Inflammatory macrophage treated with lipopolysaccharide for 1 hour (primary cell): Measurements from ENCODE around the gene COQ10A.
A peak's percentile ranks its signal among the peaks of the same experiment; 100 is the strongest.
"Not testable (repeated sequence)": the region's sequence is repeated elsewhere in the genome, so short reads cannot be mapped to it uniquely, and the experiment has no call there.

Experiments
- DNase-seq, 2 donors: peaks; one replicate each; pipeline ENCODE4 v3.0.0-alpha.2; 2020 to 2022

COQ10A gene

GRCh38 chr12:56282579-56282978, 15.8 kb downstream of the COQ10A start:
- no peak for DNase-seq

- DNase-seq, result not testable (repeated sequence)
These were observed 17.5 kb downstream of the COQ10A start for GRCh38 chr12:56284263-56284662.

DNA sequence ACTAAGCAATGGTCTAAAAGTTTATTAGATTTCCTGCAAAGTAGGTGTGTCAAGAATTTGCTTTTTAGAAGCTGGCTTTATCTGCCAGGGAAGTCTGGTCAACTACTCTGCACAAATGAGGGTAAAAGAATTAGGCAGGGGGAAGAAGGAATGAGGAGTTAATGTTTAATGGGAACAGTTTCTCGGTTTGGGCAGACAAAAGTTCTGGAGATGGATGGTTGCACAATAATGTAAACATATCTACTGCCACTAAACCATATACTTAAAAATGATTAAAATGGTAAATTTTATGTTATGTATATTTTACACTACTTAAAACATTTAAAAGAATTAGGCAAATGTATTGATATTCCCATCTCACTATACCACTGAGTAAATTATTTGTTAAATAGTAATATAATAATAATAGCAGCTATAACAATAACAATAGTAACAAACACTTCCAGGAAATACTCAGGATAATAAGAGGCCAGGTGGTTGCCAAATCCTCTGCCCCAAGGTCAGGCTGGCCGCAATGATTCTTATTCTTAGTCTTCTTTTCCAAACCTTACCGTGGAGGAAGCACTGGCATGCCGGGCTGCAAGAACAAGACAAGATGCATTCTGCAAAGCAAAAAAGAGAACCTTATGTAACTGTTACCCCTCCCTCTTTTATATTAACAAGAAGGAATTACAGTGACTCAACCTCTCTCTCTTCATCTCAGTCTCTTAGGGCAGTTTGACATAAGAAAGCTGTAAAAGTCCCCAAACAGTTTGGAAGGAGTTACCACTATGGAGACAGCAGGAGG, 19.5 kb downstream of the COQ10A start:
- DNase-seq, result no peak

DNA sequence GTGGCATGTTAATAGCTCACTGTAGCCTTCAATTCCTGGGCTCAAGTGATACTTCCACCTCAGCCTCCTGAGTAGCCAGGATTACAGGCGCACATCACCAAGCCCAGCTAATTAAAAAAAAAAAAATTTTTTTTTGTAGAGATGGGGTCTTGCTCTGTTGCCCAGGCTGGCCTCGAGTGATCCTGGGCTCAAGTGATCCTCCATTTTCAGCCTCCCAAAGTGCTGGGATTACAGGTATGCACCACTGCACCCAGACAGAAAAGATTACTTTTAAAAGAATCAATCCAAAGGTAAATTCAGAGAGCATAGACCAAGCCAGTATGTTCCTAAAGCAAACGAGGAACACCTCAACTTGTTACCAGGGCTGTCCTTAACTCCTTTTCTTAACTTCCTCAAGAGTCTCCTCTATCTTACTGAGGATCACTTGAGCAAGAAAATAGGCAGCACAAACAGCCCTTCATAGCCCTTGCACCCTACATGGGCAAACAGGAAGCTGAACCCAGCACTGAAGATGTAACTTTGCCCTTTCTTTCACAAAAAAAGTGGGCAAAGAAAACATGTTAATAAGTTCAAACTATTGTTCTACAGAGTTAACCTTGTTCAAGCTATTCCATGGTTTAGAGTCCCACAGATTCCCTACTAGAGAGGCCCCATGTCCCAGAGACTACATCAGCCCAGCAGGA, 22.1 kb downstream of the COQ10A start:
- DNase-seq, result peak; percentile 28 to 35

DNA sequence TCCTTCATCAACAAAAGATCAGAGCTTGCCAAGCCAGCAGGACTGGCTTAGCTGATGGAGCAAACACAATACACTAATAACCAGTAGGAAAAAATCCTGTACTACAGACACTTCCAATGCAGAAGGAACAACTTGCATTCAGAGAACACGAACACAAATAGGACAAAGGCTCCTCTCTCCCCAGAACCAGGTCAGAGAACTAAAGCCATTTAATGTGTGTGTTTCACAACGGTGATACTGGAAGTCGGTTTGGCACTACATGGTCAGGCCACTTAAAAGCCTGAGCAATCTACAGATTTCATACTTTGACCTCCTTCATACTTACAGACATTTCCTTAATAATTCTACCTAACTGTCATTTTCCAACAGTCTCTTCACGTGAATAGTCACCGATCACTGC, 27.1 kb downstream of the COQ10A start:
- no peak for DNase-seq

DNA sequence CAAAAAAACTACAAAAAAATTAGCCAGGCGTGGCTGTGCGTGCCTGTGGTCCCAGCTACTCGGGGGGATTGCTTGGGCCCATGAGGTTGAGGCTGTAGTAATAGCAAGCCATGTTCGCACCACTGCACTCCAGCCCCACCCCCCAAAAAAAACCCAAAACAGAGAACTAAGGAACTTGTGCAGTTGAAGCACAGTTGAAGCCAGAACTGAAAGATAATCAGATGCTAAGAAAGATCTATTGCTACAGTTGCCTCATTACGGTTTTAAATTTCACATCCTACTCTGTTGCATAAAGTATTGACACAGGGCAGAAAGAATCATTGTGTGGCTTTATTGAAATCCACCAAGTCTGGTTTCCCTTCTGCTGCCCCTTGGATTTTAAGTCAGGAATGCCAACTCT, 29.6 kb downstream of the COQ10A start:
- DNase-seq, result peak; percentile 68 to 74

DNA sequence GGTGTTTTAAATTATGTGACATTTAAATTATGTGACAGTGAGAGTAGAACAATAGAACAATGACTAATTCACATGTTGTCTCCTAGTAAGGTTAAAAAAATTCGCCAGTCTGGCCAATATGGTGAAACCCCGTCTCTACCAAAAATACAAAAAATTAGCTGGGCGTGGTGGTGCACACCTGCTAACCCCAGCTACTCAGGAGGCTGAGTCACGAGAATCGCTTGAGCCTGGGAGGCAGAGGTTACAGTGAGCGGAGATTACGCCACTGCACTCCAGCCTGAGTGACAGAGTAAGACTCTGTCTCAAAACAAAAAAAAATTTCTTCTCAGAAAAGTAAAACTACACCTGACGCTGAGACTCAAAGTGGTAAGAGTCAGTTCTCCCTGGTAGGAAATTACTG, 30.7 kb downstream of the COQ10A start:
- no peak for DNase-seq

GRCh38 chr12:56298828-56299227, 32.1 kb downstream of the COQ10A start:
- no peak for DNase-seq

- DNase-seq, result peak; percentile 28 to 38
These were observed 32.6 kb downstream of the COQ10A start for GRCh38 chr12:56299308-56299852.

DNA sequence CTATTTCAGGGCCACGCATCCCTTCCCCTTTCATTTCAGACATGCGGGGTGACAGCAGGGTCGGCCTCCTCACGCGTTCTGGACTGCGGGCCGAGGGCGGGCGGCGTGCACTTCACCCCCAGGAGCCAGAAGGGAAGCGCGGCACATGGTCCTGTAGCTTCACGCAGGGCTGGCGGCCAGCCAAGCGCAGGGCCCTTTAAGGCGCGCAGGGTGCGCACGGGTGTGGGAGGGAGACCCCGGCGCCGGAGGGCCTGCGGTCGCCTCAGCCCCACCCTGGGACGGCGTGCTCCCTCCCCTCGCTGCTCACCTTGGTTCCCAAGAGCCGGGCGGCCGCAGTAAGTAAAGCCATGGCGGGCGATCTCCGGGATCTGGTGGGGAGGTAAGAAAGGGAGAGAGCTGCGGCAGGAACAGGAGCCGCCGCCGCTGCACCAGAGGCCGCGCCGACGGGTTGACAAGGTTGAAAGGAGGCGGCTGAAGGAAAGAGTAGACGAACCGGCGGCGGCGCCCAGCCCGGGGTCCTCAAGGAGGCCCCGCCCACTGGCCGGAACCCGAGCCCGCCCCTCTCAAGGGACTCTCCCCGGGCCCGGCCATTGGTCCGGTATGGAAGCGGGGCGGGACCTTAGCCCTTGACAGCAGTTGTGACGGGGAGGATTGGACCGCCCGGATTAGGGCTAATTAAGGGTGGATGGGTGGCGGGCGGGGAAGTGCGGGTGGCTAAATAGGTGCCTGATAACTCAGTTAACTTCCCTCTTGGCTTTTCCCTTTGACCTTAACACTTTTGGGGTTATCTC, 33.3 kb downstream of the COQ10A start, which contains the start of gene CS:
Gene CS (minus strand): TSS at position 478 of the 791 bp plus-strand sequence. CDS start 129 bp downstream, at position 349.
- DNase-seq, result peak; percentile 99

GRCh38 chr12:56300644-56301464, 34.1 kb downstream of the COQ10A start:
- no peak for DNase-seq

DNA sequence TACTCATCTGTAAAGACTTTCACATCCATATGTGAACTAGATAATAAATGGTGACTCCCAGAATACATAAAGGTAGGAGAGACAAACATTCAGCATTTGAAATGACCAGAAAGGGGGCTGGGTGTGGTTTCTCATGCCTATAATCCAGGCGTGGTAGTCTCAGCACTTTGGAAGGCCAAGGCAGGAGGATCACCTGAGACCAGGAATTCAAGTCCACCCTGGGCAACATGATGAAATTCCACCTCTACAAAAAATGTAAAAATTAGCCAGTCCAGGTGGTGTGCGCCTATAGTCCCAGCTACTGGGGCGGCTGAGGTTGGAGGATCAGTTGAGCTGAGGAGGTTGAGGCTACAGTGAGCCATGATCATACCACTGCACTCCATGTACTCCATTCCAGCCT, 37.5 kb downstream of the COQ10A start:
- DNase-seq, result no peak

GRCh38 chr12:56304872-56305590, 38.3 kb downstream of the COQ10A start:
- no peak for DNase-seq

DNA sequence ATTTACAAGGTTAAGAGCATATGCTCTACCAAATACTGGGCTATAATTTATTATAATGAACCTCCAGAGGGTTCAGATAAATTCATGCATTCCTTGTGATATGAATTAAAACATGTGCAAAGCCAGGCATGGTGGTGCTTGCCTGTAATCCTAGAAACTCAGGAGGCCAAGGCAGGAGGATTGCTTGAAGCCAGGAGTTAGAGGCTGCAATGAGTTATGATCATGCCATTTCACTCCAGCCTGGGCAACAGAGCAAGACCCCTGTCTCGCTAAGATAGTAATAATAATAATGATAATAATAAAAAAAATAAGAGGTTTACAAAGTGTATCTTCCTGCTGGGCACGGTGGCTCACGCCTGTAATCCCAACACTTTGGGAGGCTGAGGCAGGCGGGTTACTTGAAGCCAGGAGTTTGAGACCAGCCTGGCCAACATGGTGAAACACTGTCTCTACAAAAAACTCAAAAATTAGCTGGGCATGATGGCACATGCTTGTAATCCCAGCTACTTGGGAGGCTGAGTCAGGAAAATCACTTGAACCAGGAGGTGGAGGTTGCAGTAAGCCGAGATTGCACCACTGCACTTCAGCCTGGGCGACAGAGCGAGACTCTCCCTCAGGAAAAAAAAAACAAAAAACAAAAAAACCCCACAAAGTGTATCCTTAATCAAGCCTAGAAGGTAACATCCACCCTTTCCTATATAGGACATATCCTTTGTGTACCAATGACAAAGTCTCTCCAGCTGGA, 40.7 kb downstream of the COQ10A start:
- no peak for DNase-seq

GRCh38 chr12:56308714-56309113, 42.0 kb downstream of the COQ10A start:
- no peak for DNase-seq

- DNase-seq, result no peak
These were observed 44.3 kb downstream of the COQ10A start for GRCh38 chr12:56311003-56311402.

DNA sequence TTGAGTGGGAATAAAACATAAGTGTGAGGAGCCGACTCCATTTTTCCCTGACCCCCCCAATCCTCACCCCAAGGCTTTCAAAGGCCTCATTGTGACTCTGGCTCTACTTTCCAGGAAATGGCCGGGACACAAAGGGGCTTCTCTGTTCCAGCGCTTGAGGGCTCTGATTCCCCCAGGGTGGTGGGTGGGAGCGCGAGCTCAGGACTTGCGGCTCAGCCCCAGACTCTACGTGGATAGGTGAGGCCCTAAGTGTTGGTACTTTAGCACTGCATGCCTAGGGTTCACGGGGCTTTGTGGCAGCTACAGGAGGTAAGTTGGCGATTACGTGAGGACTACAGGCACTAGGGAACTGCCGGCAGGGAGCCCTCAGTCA, 48.5 kb downstream of the COQ10A start:
- no peak for DNase-seq

GRCh38 chr12:56315622-56316473, 49.1 kb downstream of the COQ10A start, which contains the start of gene CNPY2:
CNPY2 (minus strand) TSS chr12:56315988; CDS start chr12:56315217, 771 bp downstream.
- DNase-seq, result peak; percentile 92 to 94

- DNase-seq, result no peak
These were observed 50.9 kb downstream of the COQ10A start for GRCh38 chr12:56317675-56318074.
